GM21723 (cell line): ENCODE results near the gene ANKRD55.
"Not testable (repeated sequence)": the region's sequence is repeated elsewhere in the genome, so short reads cannot be mapped to it uniquely, and the experiment has no call there.

ENCODE experiments used
- ATAC-seq: cut with Tn5 transposase; IDR thresholded peaks from one replicate; pipeline ENCODE4 v1.9.1; 2021; ENCODE audit warnings: mild to moderate bottlenecking, moderate library complexity; ENCODE audit not compliant: unreplicated experiment

ANKRD55 gene

DNA sequence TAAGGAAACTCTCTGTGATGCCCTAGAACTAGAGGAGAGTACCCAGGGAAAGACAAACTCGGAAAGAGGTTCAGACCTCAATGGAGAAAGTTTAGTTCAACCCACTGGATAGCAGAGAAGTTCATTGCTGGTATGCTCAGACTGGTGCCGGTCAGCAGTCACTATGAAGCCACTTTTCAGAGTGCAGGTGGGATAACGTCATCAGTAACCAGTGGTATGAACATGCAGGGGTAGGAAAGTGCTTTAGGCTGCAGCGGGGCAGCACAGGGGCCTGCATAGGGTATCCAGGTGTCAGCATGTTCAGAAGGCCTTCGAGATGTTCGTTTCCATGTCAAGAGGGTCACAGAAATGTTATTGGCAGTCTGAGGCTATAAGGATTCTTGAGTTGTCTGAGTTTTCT lies 20.8 kb upstream of the ANKRD55 start:
- ATAC-seq: no peak

DNA sequence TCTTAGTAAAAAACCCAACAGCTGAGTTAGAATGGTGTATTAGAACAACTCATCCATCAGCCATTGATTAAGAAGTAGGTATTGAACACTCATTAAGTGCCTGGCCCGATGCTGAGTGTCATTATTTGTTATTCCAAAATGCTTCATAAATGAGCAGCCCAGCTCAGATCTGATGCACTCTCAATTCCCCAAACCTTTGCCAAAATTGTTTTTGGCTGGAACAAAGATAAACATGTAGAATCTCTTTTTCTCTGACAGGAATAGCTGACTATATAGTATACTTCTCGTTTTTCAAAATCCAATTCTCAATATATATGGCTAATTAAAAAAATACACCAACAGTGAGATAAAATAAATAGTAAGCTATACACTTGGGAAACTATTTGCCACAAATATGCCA lies 20.0 kb upstream of the ANKRD55 start:
- ATAC-seq: no peak

- ATAC-seq: no peak
Measured at GRCh38 chr5:56251918-56252553, 18.9 kb upstream of the ANKRD55 start.

DNA sequence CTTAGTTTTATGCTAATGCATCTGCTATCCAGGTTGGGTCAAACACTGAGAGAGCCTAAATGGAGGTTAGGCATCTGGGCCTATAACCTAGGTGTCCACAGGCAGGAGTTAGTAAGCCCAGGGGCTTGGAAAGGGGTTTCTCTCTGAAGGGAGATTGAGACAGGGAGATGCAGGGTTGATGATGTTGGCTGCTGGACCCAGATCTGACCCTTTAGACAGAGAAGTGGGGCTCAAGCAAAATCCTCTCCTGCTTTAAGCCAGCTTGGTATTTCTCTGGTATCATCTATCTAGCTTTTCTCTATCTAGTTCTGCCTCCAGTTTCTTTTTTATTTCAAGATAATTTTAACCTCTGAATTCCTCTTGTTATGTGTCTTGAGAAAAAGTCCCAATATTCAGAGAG lies 18.3 kb upstream of the ANKRD55 start:
- no peak for ATAC-seq

GRCh38 chr5:56250011-56250410 lies 16.9 kb upstream of the ANKRD55 start:
- ATAC-seq: no peak

GRCh38 chr5:56249085-56249484 lies 16.0 kb upstream of the ANKRD55 start:
- not testable (repeated sequence) for ATAC-seq

DNA sequence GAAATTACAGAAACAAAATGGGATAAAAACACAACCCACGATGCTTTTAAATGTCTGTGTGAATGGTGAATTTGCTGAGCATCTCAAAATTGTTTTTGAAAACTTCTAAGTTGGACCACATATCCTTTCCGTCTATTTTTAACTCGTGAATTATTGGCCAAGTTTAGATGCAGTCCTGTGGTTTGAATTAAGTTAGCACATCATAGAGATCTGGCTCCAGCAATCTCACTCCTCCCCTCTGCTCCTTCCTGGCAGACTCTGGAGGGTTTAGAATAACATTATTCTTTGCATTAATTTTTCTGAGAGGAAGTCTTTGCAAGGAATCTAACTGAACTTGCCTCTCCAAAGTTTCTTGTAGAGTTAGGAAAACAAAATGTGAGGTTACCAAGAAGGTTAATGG lies 14.5 kb upstream of the ANKRD55 start:
- ATAC-seq: no peak

GRCh38 chr5:56246769-56247168 lies 13.6 kb upstream of the ANKRD55 start:
- no peak for ATAC-seq

DNA sequence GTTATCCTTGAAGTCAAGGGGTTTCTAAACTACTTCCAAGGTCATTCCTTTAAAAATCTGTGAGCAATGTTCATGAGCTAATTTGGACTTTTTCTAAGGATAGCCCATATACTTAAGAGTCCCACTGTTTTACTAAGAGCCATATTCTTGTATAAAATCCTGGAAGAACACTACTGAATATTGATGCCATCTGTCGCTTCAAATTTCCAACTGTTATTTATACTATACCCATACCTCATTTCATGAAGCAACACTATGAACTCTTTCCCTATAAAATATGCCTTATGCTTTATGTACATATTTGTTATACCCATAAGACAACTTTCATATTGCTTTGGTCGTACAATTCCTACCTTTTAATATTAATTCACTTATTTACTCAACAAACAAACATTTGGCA lies 12.4 kb upstream of the ANKRD55 start:
- no peak for ATAC-seq

GRCh38 chr5:56244627-56245026 lies 11.5 kb upstream of the ANKRD55 start:
- ATAC-seq: no peak

- ATAC-seq: not testable (repeated sequence)
Measured at GRCh38 chr5:56242271-56242670, 9.1 kb upstream of the ANKRD55 start.

GRCh38 chr5:56232538-56232937 lies 592 bp downstream of the ANKRD55 start:
- ATAC-seq: no peak

DNA sequence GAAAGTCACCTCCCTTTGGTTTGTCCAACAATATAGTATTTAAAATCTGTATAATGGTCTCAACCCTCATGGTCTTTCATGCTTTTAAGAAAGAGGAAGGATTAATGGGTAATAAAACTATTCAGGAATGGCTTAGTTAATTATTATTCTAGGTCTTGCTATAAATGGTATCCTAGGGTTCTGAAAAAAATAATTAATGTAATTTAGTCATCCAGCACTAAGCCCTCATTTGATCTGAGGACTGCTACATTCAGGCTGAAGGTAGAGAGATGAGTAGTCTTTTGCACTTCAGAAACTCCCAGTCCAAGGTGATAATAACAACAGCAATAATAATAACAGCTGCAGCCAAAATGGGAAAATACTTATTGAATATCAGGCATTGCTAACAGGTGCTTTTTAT lies 2.6 kb downstream of the ANKRD55 start:
- no peak for ATAC-seq

GRCh38 chr5:56229111-56229510 lies 4.0 kb downstream of the ANKRD55 start:
- ATAC-seq: no peak

- no peak for ATAC-seq
Measured at GRCh38 chr5:56228631-56229030, 4.5 kb downstream of the ANKRD55 start.

DNA sequence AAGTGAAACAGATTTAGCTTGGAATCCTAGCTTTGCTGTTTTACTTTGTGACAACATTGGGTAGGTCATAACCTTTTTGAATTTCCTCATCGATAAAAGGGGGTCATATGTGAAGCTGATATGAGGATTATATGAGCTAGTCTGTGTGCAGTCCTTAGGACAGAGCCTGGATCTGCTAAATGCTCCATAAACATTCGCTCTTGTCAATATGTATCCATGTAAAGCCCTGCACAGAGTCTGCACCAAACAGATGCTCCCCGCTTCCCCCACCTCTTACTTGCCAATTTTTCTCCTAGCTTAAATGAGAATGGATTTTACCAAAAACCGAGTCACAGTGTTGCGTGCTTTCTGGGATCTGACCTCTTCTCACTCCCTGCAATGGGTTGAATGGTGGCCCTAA lies 5.4 kb downstream of the ANKRD55 start:
- no peak for ATAC-seq

- not testable (repeated sequence) for ATAC-seq
Measured at GRCh38 chr5:56223298-56223697, 9.8 kb downstream of the ANKRD55 start.

- not testable (repeated sequence) for ATAC-seq
Measured at GRCh38 chr5:56221601-56222000, 11.5 kb downstream of the ANKRD55 start.

DNA sequence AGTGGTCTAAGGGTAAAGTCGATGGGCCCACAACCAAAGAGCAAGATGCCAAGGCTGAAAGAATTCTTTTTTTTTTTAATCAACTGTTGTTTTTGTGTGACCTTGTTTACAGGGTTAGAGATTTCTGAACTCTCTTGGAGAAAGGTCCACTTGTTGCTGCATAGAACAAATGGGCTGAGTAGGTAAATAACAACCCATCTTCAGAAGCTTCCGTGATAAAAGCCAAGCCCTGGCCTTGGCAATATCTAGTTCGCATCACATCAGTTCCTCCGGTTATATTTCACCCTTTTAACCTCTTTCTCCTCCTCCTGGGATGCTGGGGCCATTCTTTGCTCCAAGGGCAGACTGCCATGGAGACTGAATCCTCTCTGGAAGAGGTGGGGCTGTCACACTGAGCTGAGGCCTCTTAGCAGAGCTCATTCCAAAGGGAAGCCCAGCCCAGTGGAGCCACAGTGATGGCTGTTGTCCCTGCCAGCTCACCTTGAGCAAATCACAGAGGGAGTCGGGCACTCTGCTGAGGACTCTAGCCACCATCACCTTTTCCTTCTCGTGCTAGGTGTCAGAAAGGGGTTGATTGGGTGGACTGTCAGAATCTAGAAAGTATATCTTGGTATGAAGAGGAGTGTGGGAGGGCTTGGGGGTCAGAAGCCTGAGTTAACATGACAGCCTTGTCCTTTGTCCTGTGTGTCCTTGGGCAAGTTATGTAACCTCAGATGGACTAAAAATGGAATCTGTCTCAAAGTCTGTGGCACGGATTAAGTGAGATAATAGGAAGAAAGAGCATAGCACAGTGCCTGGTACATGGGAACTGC lies 17.9 kb downstream of the ANKRD55 start:
- no peak for ATAC-seq

- ATAC-seq: not testable (repeated sequence)
Measured at GRCh38 chr5:56213886-56214535, 19.1 kb downstream of the ANKRD55 start.

- no peak for ATAC-seq
Measured at GRCh38 chr5:56212130-56212879, 20.8 kb downstream of the ANKRD55 start.
